Caco-2 (cell line): ENCODE results near the gene ARSB. TPM values are rescaled to one million over a fixed set of nuclear protein-coding genes. Genes with fewer than 3 reads are reported as not detected.

Experiments
- BruUV-seq: library from RNA; stranded (reverse); fragments of 400-500 nt; replicated peaks from 2 replicates; lab custom pipeline; 2021; lab: Mats Ljungman, UMichigan
- CTCF ChIA-PET: fragments of 300-600 bp; sonication (Branson Sonifier 250); formaldehyde crosslinking; loops from one replicate; lab custom pipeline; 2022; ENCODE audit warnings: antibody characterized with exemption; lab: Charles Lee
- POLR2A ChIA-PET: fragments of 300-600 bp; sonication (Branson Sonifier 250); formaldehyde crosslinking; loops from one replicate; lab custom pipeline; 2022; ENCODE audit warnings: antibody characterized with exemption; lab: Charles Lee
- DNase-seq, 2 experiments: peaks; one replicate each; pipeline versions ENCODE4 v3.0.0 to v3.0.0-alpha.2; 2020 to 2022
- H3K27me3 ChIP-seq: replicated peaks from 2 replicates; pipeline ENCODE4 v1.6.0; 2011; ENCODE audit warnings: low read length; ENCODE audit not compliant: control insufficient read depth, insufficient read depth
- H3K36me3 ChIP-seq: 2 replicates; pipeline ENCODE4 v1.5.1; 2011; ENCODE audit warnings: low read length; ENCODE audit not compliant: control insufficient read depth, insufficient read depth
- H3K4me1 ChIP-seq: fragments of 250-450 bp; sonication (Bioruptor Pico); 2 replicates; pipeline ENCODE4 v1.5.1; 2020; ENCODE audit warnings: mild to moderate bottlenecking
- H3K4me3 ChIP-seq: 2 replicates; pipeline ENCODE4 v1.5.1; 2011; ENCODE audit warnings: low read depth, mild to moderate bottlenecking, control low read depth, low read length
- H3K9me3 ChIP-seq: fragments of 250-450 bp; sonication (Bioruptor Pico); 2 replicates; pipeline ENCODE4 v1.5.1; 2020; ENCODE audit warnings: mild to moderate bottlenecking, moderate library complexity
- H3K27ac Mint-ChIP-seq: one replicate; pipeline ENCODE4 v1.8.0; 2022; ENCODE audit warnings: mixed read lengths; ENCODE audit not compliant: unreplicated experiment
- H3K27me3 Mint-ChIP-seq: one replicate; pipeline ENCODE4 v1.8.0; 2022; ENCODE audit warnings: mixed read lengths; ENCODE audit not compliant: insufficient read depth, unreplicated experiment
- H3K36me3 Mint-ChIP-seq: one replicate; pipeline ENCODE4 v1.8.0; 2022; ENCODE audit warnings: mild to moderate bottlenecking, mixed read lengths; ENCODE audit not compliant: insufficient read depth, unreplicated experiment
- H3K4me1 Mint-ChIP-seq: one replicate; pipeline ENCODE4 v1.8.0; 2022; ENCODE audit warnings: low read depth, mixed read lengths; ENCODE audit not compliant: unreplicated experiment
- H3K4me3 Mint-ChIP-seq: one replicate; pipeline ENCODE4 v1.8.0; 2022; ENCODE audit warnings: mild to moderate bottlenecking, moderate library complexity, mixed read lengths; ENCODE audit not compliant: unreplicated experiment
- H3K9me3 Mint-ChIP-seq: one replicate; pipeline ENCODE4 v1.8.0; 2022; ENCODE audit warnings: mixed read lengths; ENCODE audit not compliant: unreplicated experiment
- CTCF ChIP-seq, 2 experiments: fragments of 200-600 bp in 1 of 2; IDR thresholded peaks; 1 replicate in 1 of 2; 2 replicates in 1 of 2; pipeline versions ENCODE4 v1.5.1 to v1.8.0; 2011 to 2022; ENCODE audit warnings: antibody characterized with exemption in 1 of 2, control low read depth in 1 of 2, inconsistent platforms in 1 of 2, low read depth in 1 of 2, low read length in 1 of 2, mild to moderate bottlenecking in 1 of 2, moderate library complexity in 1 of 2; ENCODE audit not compliant: insufficient read depth in 1 of 2, severe bottlenecking in 1 of 2, unreplicated experiment in 1 of 2
- intact Hi-C: fragments of 100-400 bp; cut with micrococcal nuclease; formaldehyde crosslinking; loops from one replicate; pipeline ENCODE4 v1.10.0; 2022; ENCODE audit not compliant: unreplicated experiment
- total RNA-seq: library from RNA; stranded (reverse); gene quantifications from 2 replicates; pipeline ENCODE4 v1.2.3, GENCODE V29; 2022

ARSB gene
- total RNA-seq, 1 experiment from 2014 or later: 17.4 TPM

DNA sequence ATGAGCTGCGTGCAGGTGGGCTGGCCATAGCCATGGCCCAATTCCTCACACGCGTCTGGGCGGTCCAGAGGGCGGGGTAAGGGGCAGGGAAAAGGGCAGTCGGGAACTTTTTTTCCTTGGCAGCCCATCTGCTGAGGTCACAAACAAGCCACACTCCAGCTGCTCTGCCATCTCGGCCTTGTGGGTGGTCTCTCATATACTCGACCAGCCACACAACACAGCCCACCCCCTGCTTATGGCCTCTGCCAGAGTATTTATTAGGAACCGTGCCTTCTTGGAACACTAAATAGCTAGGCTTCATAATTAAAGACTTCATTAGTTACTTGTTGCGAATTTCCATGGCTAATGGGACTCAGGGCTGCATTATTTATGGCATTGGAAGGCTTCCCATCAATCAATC, 238.1 kb downstream of the ARSB start:
- H3K27ac Mint-ChIP-seq: no peak overlapping the region
- Histone ChIP-seq H3K9me3 (no peaks in the 10 kb centered on the region), H3K4me1 (0 out of 2 replicates have a peak, but pooled peaks cover 5% of the 10 kb centered on the region), H3K4me3 (no peak overlapping the region), H3K36me3 (no peaks in the 10 kb centered on the region), H3K27me3 (no peaks in the 10 kb centered on the region)
- POLR2A ChIA-PET: no interaction called here
- H3K9me3 Mint-ChIP-seq: no peaks in the 10 kb centered on the region
- peaks cover 6% of the 10 kb centered on the region for H3K4me1 Mint-ChIP-seq
- TF ChIP-seq CTCF (IDR thresholded peaks at IDR 0.05; ENCODE audit: insufficient read depth in 1 of 2, low read depth in 1 of 2, low read length in 1 of 2, severe bottlenecking in 1 of 2, unreplicated experiment in 1 of 2): no peak
- no peak overlapping the region for H3K4me3 Mint-ChIP-seq
- H3K27me3 Mint-ChIP-seq: no peaks in the 10 kb centered on the region
- BruUV-seq: no TSS peak
- CTCF ChIA-PET: no interaction called here
- no peak for DNase-seq
- intact Hi-C loops: no loop called here
- no peaks in the 10 kb centered on the region for H3K36me3 Mint-ChIP-seq

GRCh38 chr5:78746021-78746770, 238.9 kb downstream of the ARSB start:
- H3K36me3 ChIP-seq: no peaks in the 10 kb centered on the region
- Mint-ChIP-seq H3K4me3 (no peak overlapping the region), H3K9me3 (no peaks in the 10 kb centered on the region), H3K36me3 (no peaks in the 10 kb centered on the region), H3K27ac (no peak overlapping the region), H3K4me1 (peaks cover 6% of the 10 kb centered on the region), H3K27me3 (no peaks in the 10 kb centered on the region)
- intact Hi-C loops: no loop called here
- DNase-seq: no peak
- no TSS peak for BruUV-seq
- CTCF ChIA-PET: no interaction called here
- H3K27me3 ChIP-seq: no peaks in the 10 kb centered on the region
- H3K4me3 ChIP-seq: no peak overlapping the region
- 0 out of 2 replicates have a peak, but pooled peaks cover 5% of the 10 kb centered on the region for H3K4me1 ChIP-seq
- no peak for TF ChIP-seq CTCF (IDR thresholded peaks at IDR 0.05; ENCODE audit: insufficient read depth in 1 of 2, low read depth in 1 of 2, low read length in 1 of 2, severe bottlenecking in 1 of 2, unreplicated experiment in 1 of 2)
- no peaks in the 10 kb centered on the region for H3K9me3 ChIP-seq
- POLR2A ChIA-PET: interaction anchor here (0.5 to 0.6 kb wide), 2 partner anchors 23 to 1928 kb away, joined by 3 to 7 read pairs; partner anchors contain the start of gene F2RL1

- H3K36me3 Mint-ChIP-seq: no peaks in the 10 kb centered on the region
- POLR2A ChIA-PET: no interaction called here
- Histone ChIP-seq H3K4me1 (0 out of 2 replicates have a peak, but pooled peaks cover 5% of the 10 kb centered on the region), H3K9me3 (no peaks in the 10 kb centered on the region), H3K27me3 (no peaks in the 10 kb centered on the region), H3K4me3 (no peak overlapping the region), H3K36me3 (no peaks in the 10 kb centered on the region)
- DNase-seq: no peak
- no peaks in the 10 kb centered on the region for H3K27me3 Mint-ChIP-seq
- CTCF ChIA-PET: no interaction called here
- peaks cover 6% of the 10 kb centered on the region for H3K4me1 Mint-ChIP-seq
- intact Hi-C loops: no loop called here
- H3K27ac Mint-ChIP-seq: no peak overlapping the region
- no peak overlapping the region for H3K4me3 Mint-ChIP-seq
- no peaks in the 10 kb centered on the region for H3K9me3 Mint-ChIP-seq
- BruUV-seq: no TSS peak
- no peak for TF ChIP-seq CTCF (IDR thresholded peaks at IDR 0.05; ENCODE audit: insufficient read depth in 1 of 2, low read depth in 1 of 2, low read length in 1 of 2, severe bottlenecking in 1 of 2, unreplicated experiment in 1 of 2)
These were observed 240.1 kb downstream of the ARSB start for GRCh38 chr5:78744951-78745534.
